AG04449 (cell line): Measurements from ENCODE around the gene ZFPM1.

ENCODE experiments used
- CTCF ChIA-PET: fragments of 350-600 bp; formaldehyde crosslinking; extraction: SDS; loops from one replicate; lab custom pipeline; 2021; ENCODE audit warnings: antibody characterized with exemption; lab: Yijun Ruan, JAX
- POLR2A ChIA-PET: fragments of 400-600, 350-600 bp; formaldehyde crosslinking; extraction: SDS; loops from one replicate; lab custom pipeline; 2020; ENCODE audit warnings: antibody characterized with exemption, inconsistent platforms; lab: Yijun Ruan, JAX
- DNase-seq: peaks from one replicate; pipeline ENCODE4 v3.0.0-alpha.2; 2010; ENCODE audit warnings: low read depth, low spot score
- H3K4me3 ChIP-seq: 2 replicates; pipeline ENCODE4 v1.5.1; 2011; ENCODE audit warnings: low read depth, mild to moderate bottlenecking, control low read depth, low read length
- CTCF ChIP-seq: IDR thresholded peaks from one replicate; pipeline ENCODE4 v1.5.1; 2011; ENCODE audit warnings: mild to moderate bottlenecking, moderate library complexity, low read length, control low read depth, inconsistent platforms; ENCODE audit not compliant: insufficient read depth; ENCODE audit errors: missing control alignments

ZFPM1 gene

GRCh38 chr16:88578446-88579313 is 125.6 kb downstream of the ZFPM1 start:
- CTCF ChIA-PET: no interaction called here
- POLR2A ChIA-PET: no interaction called here
- no peak overlapping the region for H3K4me3 ChIP-seq
- no peak for DNase-seq
- no peak for TF ChIP-seq CTCF

- CTCF ChIA-PET: no interaction called here
- POLR2A ChIA-PET: no interaction called here
- no peak overlapping the region for H3K4me3 ChIP-seq
- no peak for TF ChIP-seq CTCF
- no peak for DNase-seq
Measured at GRCh38 chr16:88580371-88580770, 127.3 kb downstream of the ZFPM1 start.

GRCh38 chr16:88581033-88581432 is 128.0 kb downstream of the ZFPM1 start:
- ChIA-PET CTCF (no interaction called here), POLR2A (no interaction called here)
- no peak for TF ChIP-seq CTCF
- no peak for DNase-seq
- H3K4me3 ChIP-seq: no peak overlapping the region

GRCh38 chr16:88582912-88583575 is 130.0 kb downstream of the ZFPM1 start:
- H3K4me3 ChIP-seq: no peak overlapping the region
- no peak for DNase-seq
- TF ChIP-seq CTCF: no peak
- CTCF ChIA-PET: no interaction called here
- POLR2A ChIA-PET: no interaction called here

GRCh38 chr16:88584676-88585075 is 131.6 kb downstream of the ZFPM1 start:
- H3K4me3 ChIP-seq: no peak overlapping the region
- TF ChIP-seq CTCF: no peak
- POLR2A ChIA-PET: no interaction called here
- CTCF ChIA-PET: no interaction called here
- DNase-seq: no peak

- ChIA-PET CTCF (no interaction called here), POLR2A (no interaction called here)
- no peak for DNase-seq
- TF ChIP-seq CTCF: no peak
- H3K4me3 ChIP-seq: no peak overlapping the region
Measured at GRCh38 chr16:88585269-88585668, 132.2 kb downstream of the ZFPM1 start.
